Loucy (cell line): ENCODE data around the gene TOX3.

Experiments
- EZH2phosphoT487 ChIP-seq: fragments of 200-600 bp; IDR thresholded peaks from 2 replicates; pipeline ENCODE4 v1.6.1; 2018; ENCODE audit warnings: antibody characterized with exemption, mild to moderate bottlenecking, moderate library complexity, borderline replicate concordance
- TF ChIP-seq, protein P1 (sequence below): fragments of 200-600 bp; sonication (generic); conservative IDR thresholded peaks from 2 replicates; pipeline ENCODE4 v1.5.1; 2014; ENCODE audit warnings: mild to moderate bottlenecking, antibody characterized with exemption, low read length

DNA sequence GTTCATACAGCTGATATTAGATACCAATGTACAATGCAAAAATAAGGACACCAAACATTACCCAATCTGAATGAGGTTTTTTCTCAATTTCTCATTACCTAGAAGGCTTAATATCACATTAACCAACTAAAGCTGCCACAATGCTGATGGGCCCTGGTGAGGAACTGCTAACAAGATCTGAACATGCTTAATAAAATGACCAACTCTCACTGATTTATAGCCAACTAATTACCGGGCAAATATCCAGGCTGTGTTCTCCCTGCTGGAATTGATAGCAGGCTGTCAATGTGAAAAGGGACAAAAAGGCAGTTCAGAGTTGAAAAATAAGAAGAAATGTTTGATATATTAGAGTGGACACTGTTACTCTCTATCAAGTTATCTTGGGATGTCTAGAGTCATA, 124.6 kb downstream of the TOX3 start:
- TF ChIP-seq, protein P1, sequence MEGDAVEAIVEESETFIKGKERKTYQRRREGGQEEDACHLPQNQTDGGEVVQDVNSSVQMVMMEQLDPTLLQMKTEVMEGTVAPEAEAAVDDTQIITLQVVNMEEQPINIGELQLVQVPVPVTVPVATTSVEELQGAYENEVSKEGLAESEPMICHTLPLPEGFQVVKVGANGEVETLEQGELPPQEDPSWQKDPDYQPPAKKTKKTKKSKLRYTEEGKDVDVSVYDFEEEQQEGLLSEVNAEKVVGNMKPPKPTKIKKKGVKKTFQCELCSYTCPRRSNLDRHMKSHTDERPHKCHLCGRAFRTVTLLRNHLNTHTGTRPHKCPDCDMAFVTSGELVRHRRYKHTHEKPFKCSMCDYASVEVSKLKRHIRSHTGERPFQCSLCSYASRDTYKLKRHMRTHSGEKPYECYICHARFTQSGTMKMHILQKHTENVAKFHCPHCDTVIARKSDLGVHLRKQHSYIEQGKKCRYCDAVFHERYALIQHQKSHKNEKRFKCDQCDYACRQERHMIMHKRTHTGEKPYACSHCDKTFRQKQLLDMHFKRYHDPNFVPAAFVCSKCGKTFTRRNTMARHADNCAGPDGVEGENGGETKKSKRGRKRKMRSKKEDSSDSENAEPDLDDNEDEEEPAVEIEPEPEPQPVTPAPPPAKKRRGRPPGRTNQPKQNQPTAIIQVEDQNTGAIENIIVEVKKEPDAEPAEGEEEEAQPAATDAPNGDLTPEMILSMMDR, result no peak
- TF ChIP-seq EZH2phosphoT487, result no peak
